HFFc6 (cell line): ENCODE results near the gene LMTK2. TPM values are rescaled to one million over a fixed set of nuclear protein-coding genes. Genes with fewer than 3 reads are reported as not detected.

ENCODE experiments used
- DNase-seq: peaks from one replicate; pipeline ENCODE4 v3.0.0-alpha.2; 2018
- H3K27ac Mint-ChIP-seq: 2 replicates; pipeline ENCODE4 v1.8.0; 2020; ENCODE audit warnings: mild to moderate bottlenecking, mixed read lengths
- H3K27me3 Mint-ChIP-seq: 2 replicates; pipeline ENCODE4 v1.8.0; 2021; ENCODE audit warnings: mild to moderate bottlenecking, moderate library complexity, mixed read lengths; ENCODE audit not compliant: insufficient read depth
- H3K36me3 Mint-ChIP-seq: 2 replicates; pipeline ENCODE4 v1.8.0; 2021; ENCODE audit warnings: low read depth, mixed read lengths
- H3K4me1 Mint-ChIP-seq: 2 replicates; pipeline ENCODE4 v1.8.0; 2020; ENCODE audit warnings: low read depth, mixed read lengths
- H3K4me3 Mint-ChIP-seq: 2 replicates; pipeline ENCODE4 v1.8.0; 2020; ENCODE audit warnings: mild to moderate bottlenecking, moderate library complexity, mixed read lengths
- H3K9me3 Mint-ChIP-seq: 2 replicates; pipeline ENCODE4 v1.8.0; 2020; ENCODE audit warnings: mild to moderate bottlenecking, mixed read lengths
- CTCF ChIP-seq: fragments of 200-600 bp; sonication (generic); IDR thresholded peaks from 2 replicates; pipeline ENCODE4 v1.5.0; 2021; ENCODE audit warnings: antibody characterized with exemption, mild to moderate bottlenecking
- total RNA-seq, 6 experiments: library from RNA; stranded (reverse); fragmentation: NEBNext Ultra II Directional; extraction: Animal tissue kit (Norgen Biotek cat#: 25700); gene quantifications; 2 replicates in 1 of 6; 3 replicates in 5 of 6; pipeline ENCODE4 v1.2.3, GENCODE V29; 2021

Gene LMTK2
- total RNA-seq, 6 experiments from 2014 or later: 9.2 to 13.5 (median 10.0) TPM

GRCh38 chr7:98079891-98080648 is 26.6 kb upstream of the LMTK2 start:
- peaks cover 23% of the 10 kb centered on the region; the same call in 1 of the 2 replicates for H3K27me3 Mint-ChIP-seq
- H3K4me3 Mint-ChIP-seq: no peak overlapping the region
- no peak for DNase-seq
- H3K36me3 Mint-ChIP-seq: no peaks in the 10 kb centered on the region
- TF ChIP-seq CTCF: no peak
- no peaks in the 10 kb centered on the region for H3K9me3 Mint-ChIP-seq
- H3K4me1 Mint-ChIP-seq: no peaks in the 10 kb centered on the region
- no peak overlapping the region for H3K27ac Mint-ChIP-seq

GRCh38 chr7:98081319-98081718 is 25.3 kb upstream of the LMTK2 start:
- no peak for TF ChIP-seq CTCF
- DNase-seq: no peak
- Mint-ChIP-seq H3K9me3 (no peaks in the 10 kb centered on the region), H3K27me3 (peaks cover 23% of the 10 kb centered on the region), H3K4me3 (no peak overlapping the region), H3K4me1 (no peaks in the 10 kb centered on the region), H3K36me3 (no peaks in the 10 kb centered on the region), H3K27ac (no peak overlapping the region)

- no peak for TF ChIP-seq CTCF
- Mint-ChIP-seq H3K4me1 (no peaks in the 10 kb centered on the region), H3K9me3 (no peaks in the 10 kb centered on the region), H3K27ac (no peak overlapping the region), H3K27me3 (peaks cover 20% of the 10 kb centered on the region), H3K36me3 (no peaks in the 10 kb centered on the region), H3K4me3 (no peak overlapping the region)
- DNase-seq: no peak
Measured at GRCh38 chr7:98084631-98085030, 22.0 kb upstream of the LMTK2 start.

- H3K9me3 Mint-ChIP-seq: no peaks in the 10 kb centered on the region
- no peak for DNase-seq
- H3K27ac Mint-ChIP-seq: no peak overlapping the region
- no peaks in the 10 kb centered on the region for H3K36me3 Mint-ChIP-seq
- H3K27me3 Mint-ChIP-seq: peaks cover 20% of the 10 kb centered on the region
- no peaks in the 10 kb centered on the region for H3K4me1 Mint-ChIP-seq
- no peak for TF ChIP-seq CTCF
- no peak overlapping the region for H3K4me3 Mint-ChIP-seq
Measured at GRCh38 chr7:98085674-98086073, 21.0 kb upstream of the LMTK2 start.

- H3K27me3 Mint-ChIP-seq: peaks cover 20% of the 10 kb centered on the region
- H3K4me1 Mint-ChIP-seq: peaks cover 6% of the 10 kb centered on the region; the same call in 1 of the 2 replicates
- TF ChIP-seq CTCF: no peak
- no peak overlapping the region for H3K4me3 Mint-ChIP-seq
- H3K27ac Mint-ChIP-seq: no peak overlapping the region
- no peaks in the 10 kb centered on the region for H3K36me3 Mint-ChIP-seq
- H3K9me3 Mint-ChIP-seq: no peaks in the 10 kb centered on the region
- no peak for DNase-seq
Measured at GRCh38 chr7:98086281-98086718, 20.4 kb upstream of the LMTK2 start.
